ENCODE results near the gene CNDP2.

The CNDP2 gene

GRCh38 chr18:74486119-74486849, 9.9 kb upstream of the CNDP2 start:
- no peak overlapping the region for H3K4me3 ChIP-seq (ENCODE audit: low read depth, low read length)
- no peak for TF ChIP-seq MYC (IDR thresholded peaks at IDR 0.05; ENCODE audit: low read depth, low read length)
- TF ChIP-seq POLR2A (IDR thresholded peaks at IDR 0.05; ENCODE audit: extremely low read depth, insufficient read length), result no peak
- no peak for TF ChIP-seq CTCF (IDR thresholded peaks at IDR 0.05; ENCODE audit: low read depth, low read length)
- TF ChIP-seq MAX (IDR thresholded peaks at IDR 0.05; ENCODE audit: low read depth, low read length), result no peak
- DNase-seq (ENCODE audit: low read depth), result no peak

GRCh38 chr18:74488354-74488753, 7.8 kb upstream of the CNDP2 start:
- no peak for DNase-seq (ENCODE audit: low read depth)
- no peak overlapping the region for H3K4me3 ChIP-seq (ENCODE audit: low read depth, low read length)
- no peak for TF ChIP-seq MAX (IDR thresholded peaks at IDR 0.05; ENCODE audit: low read depth, low read length)
- TF ChIP-seq CTCF (IDR thresholded peaks at IDR 0.05; ENCODE audit: low read depth, low read length), result no peak
- no peak for TF ChIP-seq POLR2A (IDR thresholded peaks at IDR 0.05; ENCODE audit: extremely low read depth, insufficient read length)
- no peak for TF ChIP-seq MYC (IDR thresholded peaks at IDR 0.05; ENCODE audit: low read depth, low read length)

- no peak overlapping the region for H3K4me3 ChIP-seq (ENCODE audit: low read depth, low read length)
- no peak for DNase-seq (ENCODE audit: low read depth)
- TF ChIP-seq CTCF (IDR thresholded peaks at IDR 0.05; ENCODE audit: low read depth, low read length), result no peak
- no peak for TF ChIP-seq MYC (IDR thresholded peaks at IDR 0.05; ENCODE audit: low read depth, low read length)
- TF ChIP-seq MAX (IDR thresholded peaks at IDR 0.05; ENCODE audit: low read depth, low read length), result no peak
- TF ChIP-seq POLR2A (IDR thresholded peaks at IDR 0.05; ENCODE audit: extremely low read depth, insufficient read length), result no peak
Measured at GRCh38 chr18:74488864-74489263, 7.3 kb upstream of the CNDP2 start.

- DNase-seq (ENCODE audit: low read depth), result no peak
- TF ChIP-seq MAX (IDR thresholded peaks at IDR 0.05; ENCODE audit: low read depth, low read length) (no peak), MYC (IDR thresholded peaks at IDR 0.05; ENCODE audit: low read depth, low read length) (no peak), CTCF (IDR thresholded peaks at IDR 0.05; ENCODE audit: low read depth, low read length) (no peak), POLR2A (IDR thresholded peaks at IDR 0.05; ENCODE audit: extremely low read depth, insufficient read length) (no peak)
- no peak overlapping the region for H3K4me3 ChIP-seq (ENCODE audit: low read depth, low read length)
Measured at GRCh38 chr18:74489676-74490075, 6.5 kb upstream of the CNDP2 start.

GRCh38 chr18:74492259-74492658, 3.9 kb upstream of the CNDP2 start:
- no peak overlapping the region for H3K4me3 ChIP-seq (ENCODE audit: low read depth, low read length)
- TF ChIP-seq POLR2A (IDR thresholded peaks at IDR 0.05; ENCODE audit: extremely low read depth, insufficient read length) (no peak), CTCF (IDR thresholded peaks at IDR 0.05; ENCODE audit: low read depth, low read length) (no peak), MYC (IDR thresholded peaks at IDR 0.05; ENCODE audit: low read depth, low read length) (no peak), MAX (IDR thresholded peaks at IDR 0.05; ENCODE audit: low read depth, low read length) (no peak)
- DNase-seq (ENCODE audit: low read depth), result no peak
